ENCODE measurements around the gene RPA3. TPM values are rescaled to one million over a fixed set of nuclear protein-coding genes. Genes with fewer than 3 reads are reported as not detected.

RPA3 gene
- polyA plus RNA-seq, 3 donors, result 49.2 to 76.5 (median 62.0) TPM

DNA sequence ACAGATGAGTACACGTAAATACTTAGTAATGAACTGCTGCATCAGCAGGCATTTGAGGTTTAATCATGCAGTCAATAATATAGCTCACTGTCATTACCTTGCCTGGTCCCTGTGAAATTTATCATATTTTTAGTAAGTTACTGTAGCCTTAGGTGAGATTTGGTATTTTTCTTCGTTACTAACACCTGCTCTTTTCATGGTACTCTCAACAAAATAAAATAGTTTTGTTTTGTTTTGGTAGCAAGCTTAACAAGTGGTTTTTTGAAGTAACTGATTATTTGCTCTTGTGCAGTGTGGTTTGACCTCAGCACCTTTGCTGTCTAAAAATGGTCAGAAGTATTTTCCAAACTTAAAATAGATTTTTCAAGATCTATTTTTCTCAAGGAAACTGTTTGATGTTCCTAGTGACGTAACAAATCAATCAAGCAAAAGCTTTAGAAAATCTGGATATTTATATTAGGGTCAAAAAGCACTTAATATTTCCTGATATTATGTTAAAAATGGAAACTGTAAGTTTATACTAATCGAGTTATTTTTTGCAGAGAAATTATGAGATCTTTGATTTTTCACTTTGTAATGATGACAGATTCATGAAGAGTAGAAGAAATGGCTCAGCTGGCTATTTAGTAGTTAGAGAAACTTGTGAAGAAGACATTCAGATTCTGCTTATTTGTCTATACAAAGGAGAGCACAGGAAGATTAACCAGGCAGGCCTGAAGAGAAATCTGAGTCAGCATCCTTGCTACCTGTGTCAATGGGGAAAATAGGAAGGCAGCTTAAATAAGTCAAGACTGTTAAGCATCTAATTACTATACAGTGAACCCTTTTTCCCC lies 21.0 kb upstream of the RPA3 start:
- DNase-seq (ENCODE audit: extremely low read depth in 1 of 11, low read depth in 9 of 11, low spot score in 4 of 11), result no peak

DNA sequence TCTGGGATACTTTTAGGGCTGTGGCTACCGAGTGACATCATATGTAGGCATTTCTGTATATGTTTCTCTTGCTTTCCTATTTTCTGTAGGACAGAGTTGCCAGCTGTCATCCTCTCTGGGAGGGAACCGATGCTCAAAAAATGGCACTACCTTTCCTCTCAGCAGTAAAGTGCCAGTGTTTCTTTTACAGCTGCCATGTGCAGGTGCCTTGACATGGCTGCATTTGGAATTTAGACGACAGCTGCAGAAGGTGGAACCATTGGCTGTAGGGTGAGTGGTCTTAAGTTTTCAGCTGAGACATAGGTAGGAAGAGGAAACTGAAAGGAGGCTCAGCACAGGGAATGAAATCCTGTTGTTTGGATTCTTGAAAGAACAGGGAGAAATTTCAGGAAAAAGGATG lies 20.2 kb upstream of the RPA3 start:
- DNase-seq (ENCODE audit: extremely low read depth in 1 of 11, low read depth in 9 of 11, low spot score in 4 of 11), result no peak

DNA sequence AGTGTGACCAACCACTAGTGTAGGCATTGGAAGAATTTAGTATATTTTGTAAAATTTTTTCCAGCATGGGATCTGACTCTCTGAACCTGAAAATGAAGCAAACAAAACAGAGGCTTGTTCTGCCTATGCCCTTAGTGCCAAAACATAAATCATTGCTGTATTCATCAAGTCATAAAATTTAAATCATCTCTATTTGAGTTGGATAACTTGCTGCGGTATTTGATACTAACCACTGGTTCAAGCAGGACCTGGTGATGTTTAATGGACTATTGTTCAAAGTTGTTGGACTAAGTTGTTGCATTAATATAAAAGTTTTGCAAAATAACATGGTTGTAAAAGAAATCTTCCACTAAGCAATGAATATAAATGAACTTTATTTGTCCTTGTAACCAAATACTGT lies 19.8 kb upstream of the RPA3 start:
- DNase-seq (ENCODE audit: extremely low read depth in 1 of 11, low read depth in 9 of 11, low spot score in 4 of 11), result no peak

DNA sequence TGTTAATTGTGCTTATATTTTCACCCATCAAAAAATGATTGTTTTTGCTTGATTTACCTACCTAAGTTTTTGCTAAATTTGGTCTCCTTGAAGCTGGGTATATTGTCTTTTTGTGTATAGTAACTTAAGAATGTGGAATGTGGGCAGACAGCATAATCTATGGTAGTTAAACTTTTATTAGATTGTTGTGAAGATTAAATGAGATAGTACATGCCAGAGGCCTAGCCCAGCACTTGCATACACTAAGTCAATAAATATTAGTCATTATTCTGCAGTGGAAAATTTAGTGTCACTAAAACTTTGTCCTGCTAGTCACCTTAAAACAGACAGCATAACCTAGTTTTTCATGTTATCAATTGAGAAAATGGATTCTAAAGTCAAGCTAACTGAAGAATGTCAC lies 19.3 kb upstream of the RPA3 start:
- no peak for DNase-seq (ENCODE audit: extremely low read depth in 1 of 11, low read depth in 9 of 11, low spot score in 4 of 11)

DNA sequence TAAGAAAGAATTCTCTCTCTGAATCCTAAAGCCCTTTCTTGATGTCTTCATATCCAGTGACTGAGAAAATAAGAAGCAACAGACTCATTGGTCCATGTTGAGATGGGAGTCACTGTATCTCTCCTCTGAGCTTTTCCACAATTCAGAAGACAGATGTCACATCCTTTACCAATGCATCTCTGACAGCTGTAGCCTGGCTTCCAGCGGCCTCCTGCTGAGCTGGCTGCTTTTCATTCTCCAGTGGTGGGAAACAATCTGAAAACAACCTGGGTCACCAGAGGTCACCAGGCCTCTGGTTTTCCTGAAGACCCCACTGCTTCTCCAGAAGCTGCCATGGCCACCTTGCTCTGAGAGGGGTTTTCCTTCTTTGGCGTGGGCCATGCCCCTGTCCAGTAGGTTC lies 18.3 kb upstream of the RPA3 start:
- no peak for DNase-seq (ENCODE audit: extremely low read depth in 1 of 11, low read depth in 9 of 11, low spot score in 4 of 11)

DNA sequence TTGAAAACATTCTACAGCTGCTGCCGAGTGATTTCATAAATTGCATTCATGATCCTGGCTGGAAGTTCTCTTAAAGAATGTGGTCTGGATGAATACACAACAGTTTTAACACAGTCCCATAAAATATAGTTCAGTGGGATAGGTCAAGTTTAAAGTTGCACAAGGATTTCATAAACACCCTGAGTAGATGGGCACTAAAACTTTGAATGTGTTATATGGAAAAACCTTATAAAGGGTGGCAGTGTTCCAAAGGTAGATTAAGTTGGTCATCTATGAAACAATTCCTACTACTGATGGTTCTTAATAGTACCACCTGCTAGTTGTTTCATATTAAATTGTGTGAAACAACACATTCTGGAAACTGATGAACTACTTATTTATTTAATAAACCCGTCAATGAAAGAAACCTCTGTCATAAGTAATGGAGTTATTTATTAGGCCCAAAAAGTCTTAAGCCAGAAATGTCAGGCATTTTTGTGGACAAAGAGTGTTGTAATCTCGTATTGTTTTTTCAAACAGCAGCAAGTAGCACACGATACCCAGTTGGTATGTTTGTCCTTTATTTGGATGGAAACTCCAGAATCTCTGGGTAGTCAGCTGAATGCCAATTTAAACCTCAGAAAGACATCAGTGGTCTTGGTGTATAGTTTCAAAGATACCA lies 14.3 kb upstream of the RPA3 start:
- no peak for DNase-seq (ENCODE audit: extremely low read depth in 1 of 11, low read depth in 9 of 11, low spot score in 4 of 11)

DNA sequence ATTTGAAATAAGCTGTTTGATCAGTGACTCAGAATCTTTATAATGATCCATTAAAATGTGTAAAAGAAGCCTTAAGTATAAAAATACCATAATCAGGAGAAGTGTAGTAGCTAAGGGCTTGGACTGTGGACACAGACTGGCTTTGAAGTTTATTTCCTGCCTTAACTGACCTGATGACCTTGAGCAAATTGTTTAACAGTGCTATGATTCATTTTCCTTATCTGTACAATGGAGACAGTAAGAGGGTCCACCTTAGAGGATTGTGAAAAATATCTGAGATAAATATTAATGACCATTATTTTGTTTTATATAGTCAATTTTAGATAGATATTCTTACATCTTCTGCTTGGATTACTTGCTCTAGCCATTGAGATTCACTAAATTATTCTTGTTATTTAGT lies 13.3 kb upstream of the RPA3 start:
- no peak for DNase-seq (ENCODE audit: extremely low read depth in 1 of 11, low read depth in 9 of 11, low spot score in 4 of 11)

DNA sequence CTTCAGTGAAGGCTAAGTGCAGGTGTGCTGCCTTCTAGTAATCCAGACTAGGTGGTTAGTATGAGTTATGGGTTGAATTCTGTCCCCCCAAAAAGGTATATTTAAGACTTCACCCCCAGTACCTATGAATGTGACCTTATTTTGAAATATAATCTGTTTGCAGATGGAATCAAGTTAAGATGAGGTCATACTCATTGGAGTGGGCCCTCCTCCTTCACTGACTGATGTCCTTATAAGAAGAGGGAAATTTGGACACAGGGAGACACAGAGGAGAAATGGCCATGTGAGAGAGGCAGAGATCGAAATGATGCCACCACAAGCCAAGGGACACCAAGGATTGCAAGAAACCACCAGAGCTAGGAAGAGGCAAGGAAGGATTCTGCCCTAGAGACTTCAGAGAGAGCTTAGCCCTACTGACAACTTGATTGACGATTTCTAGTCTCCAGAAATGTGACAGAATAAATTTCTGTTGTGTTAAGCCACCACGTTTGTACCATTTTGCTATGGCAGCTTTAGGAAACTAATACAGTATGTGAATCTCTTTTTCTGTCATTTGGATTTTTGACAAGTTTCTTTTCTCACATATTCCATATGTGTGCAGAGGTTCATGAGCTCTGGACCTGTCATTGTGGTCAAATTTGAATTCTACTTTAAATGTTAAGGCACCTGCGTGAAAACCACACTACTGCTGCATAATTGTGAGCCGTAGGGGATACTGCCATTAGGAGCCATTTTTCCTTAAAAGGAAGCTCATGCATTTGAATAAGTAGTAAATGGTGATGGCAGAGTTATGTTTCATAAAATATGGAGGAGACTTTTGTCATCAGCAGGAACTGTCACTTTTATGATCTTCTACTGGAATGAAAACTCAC lies 2.6 kb upstream of the RPA3 start:
- DNase-seq (ENCODE audit: extremely low read depth in 1 of 11, low read depth in 9 of 11, low spot score in 4 of 11), result no peak

DNA sequence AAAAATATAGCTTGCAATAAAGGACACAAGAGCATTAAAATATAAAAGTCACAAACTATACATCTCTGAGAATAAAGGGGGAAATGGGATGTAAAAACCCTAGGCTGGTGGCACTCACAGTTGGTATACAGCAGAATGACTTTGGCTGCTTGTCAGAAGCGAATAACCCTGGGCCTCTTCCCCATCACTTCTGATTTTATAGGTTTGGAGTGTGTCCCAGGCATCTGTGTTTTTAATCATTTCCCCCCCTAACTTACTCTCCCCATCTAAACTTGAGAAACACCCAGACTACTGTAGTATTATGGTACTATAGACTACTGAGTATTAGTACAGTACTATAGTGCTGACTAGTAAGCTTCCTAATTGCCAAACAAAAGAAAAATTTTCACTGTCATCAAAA lies 1.8 kb upstream of the RPA3 start:
- no peak for DNase-seq (ENCODE audit: extremely low read depth in 1 of 11, low read depth in 9 of 11, low spot score in 4 of 11)

DNA sequence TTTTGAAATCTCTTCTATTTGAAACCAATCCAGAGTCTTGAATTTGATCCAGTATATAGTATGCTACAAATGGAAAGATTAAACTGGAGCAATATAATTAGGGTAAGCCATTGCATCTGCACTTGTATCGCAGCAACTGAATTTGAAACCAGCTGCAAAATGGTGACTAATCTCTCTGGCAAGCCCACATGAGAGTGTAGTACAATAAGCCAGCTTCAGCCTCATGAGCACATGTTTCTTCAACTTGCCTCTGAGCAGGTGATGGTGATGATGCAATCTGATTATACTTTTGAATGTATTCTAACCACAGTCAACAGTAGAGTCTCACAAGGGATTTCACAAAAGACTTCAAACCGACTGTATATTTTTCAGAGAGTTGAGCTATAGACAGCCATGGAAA lies 829 bp upstream of the RPA3 start:
- no peak for DNase-seq (ENCODE audit: extremely low read depth in 1 of 11, low read depth in 9 of 11, low spot score in 4 of 11)

DNA sequence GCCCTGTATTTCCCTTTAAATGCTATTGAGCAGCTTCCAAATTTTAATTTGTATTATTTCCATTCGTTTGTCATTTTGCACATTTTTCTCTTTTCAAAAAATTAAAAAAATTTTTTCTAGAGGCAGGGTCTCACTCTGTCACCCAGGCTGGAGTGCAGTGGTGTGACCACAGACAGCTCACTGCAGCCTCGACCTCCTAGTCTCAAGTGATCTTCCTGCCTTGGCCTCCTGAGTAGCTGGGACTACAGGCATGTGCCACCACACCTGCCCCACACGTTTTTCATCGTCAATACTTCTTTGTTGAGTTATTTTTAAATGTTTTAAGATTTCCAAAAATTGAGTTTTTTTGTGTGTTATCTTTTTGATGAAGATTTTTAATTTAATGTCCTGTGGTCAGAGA lies 4.7 kb downstream of the RPA3 start:
- no peak for DNase-seq (ENCODE audit: extremely low read depth in 1 of 11, low read depth in 9 of 11, low spot score in 4 of 11)

DNA sequence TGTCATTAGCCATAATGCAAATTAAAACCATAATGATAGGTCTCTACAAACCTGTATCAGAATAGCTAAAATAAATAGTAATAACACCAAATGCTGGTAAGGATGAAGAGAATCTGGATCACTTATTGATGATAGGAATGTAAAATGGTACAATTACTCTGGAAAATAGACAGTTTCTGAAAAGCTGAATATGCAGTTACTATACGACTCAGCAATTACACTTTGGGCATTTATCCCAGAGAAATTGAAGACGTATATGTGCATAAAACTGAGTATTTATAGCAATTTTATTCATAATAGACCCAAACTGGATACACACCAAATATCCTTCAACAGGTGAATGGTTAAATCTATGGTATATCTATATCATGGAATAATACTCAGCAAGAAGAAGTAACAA lies 7.9 kb downstream of the RPA3 start:
- DNase-seq (ENCODE audit: extremely low read depth in 1 of 11, low read depth in 9 of 11, low spot score in 4 of 11), result no peak

DNA sequence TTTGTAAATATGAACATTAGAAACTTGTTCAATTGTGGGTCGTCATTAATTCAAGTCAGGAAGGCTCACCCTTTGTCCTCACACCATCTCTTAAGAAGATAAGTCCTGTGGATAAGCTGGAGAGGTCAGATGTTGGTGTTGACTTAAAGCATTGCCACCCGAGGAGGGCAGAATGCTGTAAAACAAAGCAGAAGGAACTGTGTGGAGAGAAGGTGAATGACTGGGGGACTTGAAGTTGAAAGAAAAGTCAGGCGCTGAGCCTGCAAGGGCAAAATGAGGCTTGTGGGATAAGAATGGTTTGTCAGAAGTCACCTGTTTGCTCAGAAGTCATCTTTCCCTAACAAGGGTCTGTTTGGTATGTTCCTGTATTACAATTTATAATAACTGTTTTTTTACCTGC lies 9.1 kb downstream of the RPA3 start:
- DNase-seq (ENCODE audit: extremely low read depth in 1 of 11, low read depth in 9 of 11, low spot score in 4 of 11), result no peak

DNA sequence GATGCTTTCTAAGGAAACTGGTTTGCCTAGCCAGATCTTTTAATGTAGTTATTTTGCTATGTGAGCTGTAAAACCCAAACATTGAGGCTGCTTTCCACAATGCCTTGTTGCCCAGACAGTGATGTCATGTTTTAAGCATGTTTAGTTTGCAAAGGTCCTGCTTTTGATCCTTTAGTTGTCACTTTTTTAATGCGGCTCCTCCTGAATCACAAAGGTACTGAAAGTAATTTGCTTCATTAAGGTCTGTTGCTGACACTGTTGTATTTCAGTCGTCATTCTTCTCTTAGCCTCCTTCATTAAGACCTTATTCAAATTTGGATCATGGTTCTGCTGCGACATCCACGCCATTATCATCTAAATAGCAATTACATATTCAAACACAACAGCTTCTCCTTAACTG lies 10.6 kb downstream of the RPA3 start:
- DNase-seq (ENCODE audit: extremely low read depth in 1 of 11, low read depth in 9 of 11, low spot score in 4 of 11), result peak in 3 of 11 donors; percentile 12 to 34 (median 23)

DNA sequence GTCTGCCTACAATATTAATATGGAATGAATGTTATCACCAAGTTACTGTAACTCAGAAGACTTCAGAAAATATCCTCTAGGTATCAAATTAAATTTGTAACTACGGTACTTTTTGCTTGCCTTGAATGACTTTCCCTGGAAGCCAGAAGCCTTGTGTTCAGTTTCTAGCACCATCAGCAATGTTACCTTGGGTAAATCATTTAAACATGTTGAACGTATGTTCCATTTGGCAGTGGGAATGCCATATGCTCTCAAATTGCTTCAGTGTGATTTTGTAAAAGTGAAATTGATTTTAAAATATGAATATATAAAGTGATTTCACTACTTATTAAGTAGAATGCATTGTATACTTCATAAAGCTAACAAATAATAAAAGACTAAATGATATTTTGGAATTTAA lies 11.2 kb downstream of the RPA3 start:
- no peak for DNase-seq (ENCODE audit: extremely low read depth in 1 of 11, low read depth in 9 of 11, low spot score in 4 of 11)

DNA sequence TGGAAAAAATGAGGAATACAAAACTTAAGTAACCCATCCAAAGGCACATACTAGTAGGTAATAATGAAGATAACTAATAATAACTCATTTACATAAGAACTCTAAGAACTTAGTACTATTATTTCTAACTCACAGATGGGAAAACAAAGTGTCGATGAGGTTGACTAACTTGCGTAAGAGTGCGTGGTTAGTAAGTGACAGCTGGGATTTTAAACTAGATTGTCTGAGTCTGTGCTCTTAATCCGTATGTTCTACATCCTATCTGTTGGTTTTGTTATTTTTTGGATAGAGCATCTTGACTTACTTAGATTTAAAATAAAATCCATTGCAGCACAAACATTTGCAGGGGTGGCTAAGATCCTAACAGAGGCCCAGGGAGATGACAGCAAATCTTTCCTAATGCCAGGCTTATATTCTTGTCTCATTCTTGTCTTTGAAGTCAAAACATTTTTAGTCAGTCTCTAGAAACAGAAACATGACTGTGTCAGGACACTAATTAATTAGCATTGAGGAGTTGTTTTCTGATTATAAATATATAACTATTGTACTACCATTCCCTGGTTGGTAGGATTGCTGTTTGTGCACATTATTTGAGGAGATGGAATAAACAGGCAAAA lies 11.7 kb downstream of the RPA3 start:
- DNase-seq (ENCODE audit: extremely low read depth in 1 of 11, low read depth in 9 of 11, low spot score in 4 of 11), result no peak

DNA sequence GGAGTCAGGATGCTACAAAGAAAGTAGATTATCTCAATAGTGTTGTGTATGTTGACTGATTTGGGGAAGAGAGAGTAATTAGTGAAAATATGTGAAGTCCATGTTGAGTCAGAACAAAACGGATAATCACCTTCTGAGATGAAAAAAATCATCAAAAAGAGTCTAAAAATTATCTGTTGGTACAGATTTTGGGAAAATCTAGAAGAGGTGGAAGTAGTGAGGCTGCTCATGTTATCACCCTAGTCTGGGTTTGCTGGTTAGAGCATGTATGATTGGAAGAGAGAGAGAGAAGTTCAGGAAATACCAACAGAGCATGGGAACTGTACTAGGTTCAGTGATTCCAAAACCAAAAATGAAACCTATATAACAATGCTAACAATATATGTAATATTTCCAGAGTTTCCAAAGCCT lies 12.3 kb downstream of the RPA3 start:
- no peak for DNase-seq (ENCODE audit: extremely low read depth in 1 of 11, low read depth in 9 of 11, low spot score in 4 of 11)

DNA sequence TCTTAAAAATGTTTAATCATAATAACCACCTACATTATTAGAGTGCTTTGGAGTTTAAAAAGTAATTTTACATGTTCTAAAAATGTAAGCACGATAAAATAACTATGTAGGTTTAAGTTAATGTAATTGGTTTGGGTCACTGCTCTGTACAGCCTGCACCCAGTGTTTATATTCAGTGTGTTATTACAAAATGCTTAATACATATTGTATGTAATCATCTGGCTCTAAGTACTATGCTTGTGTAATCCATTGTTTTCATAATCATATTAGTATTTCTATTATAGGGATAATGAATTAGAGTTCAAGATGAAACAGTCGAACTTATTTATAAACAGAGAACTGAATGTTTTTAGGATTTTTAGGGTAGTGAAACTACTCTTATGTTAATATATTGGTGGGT lies 13.1 kb downstream of the RPA3 start:
- no peak for DNase-seq (ENCODE audit: extremely low read depth in 1 of 11, low read depth in 9 of 11, low spot score in 4 of 11)

DNA sequence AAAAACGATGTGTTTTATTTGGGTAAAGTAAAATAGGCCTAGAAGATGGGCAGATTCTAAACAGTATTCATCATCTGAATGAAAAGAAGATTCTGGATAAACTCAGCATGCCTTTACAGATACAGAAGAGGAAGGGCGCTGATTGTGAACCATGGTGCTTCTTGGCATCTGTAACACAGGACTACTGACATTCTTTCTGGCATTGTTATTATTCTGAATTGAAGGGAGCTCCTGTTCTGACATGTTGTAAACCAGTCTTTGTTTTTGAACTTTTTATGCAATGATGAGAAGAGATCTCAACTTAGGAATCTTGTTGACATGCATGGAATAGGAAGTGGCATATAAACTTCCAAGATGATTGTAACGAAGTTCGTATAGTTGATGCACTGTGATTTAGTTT lies 13.5 kb downstream of the RPA3 start:
- DNase-seq (ENCODE audit: extremely low read depth in 1 of 11, low read depth in 9 of 11, low spot score in 4 of 11), result no peak

DNA sequence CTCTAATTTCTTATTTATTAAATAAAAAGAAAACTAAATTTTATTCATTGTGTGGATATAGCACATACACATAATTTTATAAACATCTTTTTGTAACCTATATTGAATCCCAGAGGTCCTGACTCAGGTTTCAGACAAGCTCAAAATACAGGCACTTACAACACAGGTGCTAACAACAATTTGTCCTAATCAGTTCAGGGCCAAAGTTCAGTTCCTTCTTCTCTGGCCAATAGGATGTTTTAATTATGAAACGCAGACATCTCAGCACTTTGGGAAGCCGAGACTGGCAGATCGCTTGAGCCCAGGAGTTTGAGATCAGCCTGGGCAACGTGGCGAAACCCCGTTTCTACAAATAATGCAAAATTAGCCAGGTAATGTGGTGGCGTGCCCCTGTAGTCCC lies 15.0 kb downstream of the RPA3 start:
- DNase-seq (ENCODE audit: extremely low read depth in 1 of 11, low read depth in 9 of 11, low spot score in 4 of 11), result no peak
